Body of pancreas (tissue), 4 donors: Measurements from ENCODE around the gene SMIM24. TPM values are rescaled to one million over a fixed set of nuclear protein-coding genes. Genes with fewer than 3 reads are reported as not detected.

ENCODE experiments used
- ATAC-seq: fragments of 150-250 bp; one replicate; pipeline ENCODE4 v1.9.1; 2016
- DNase-seq, 4 donors: peaks; one replicate each; pipeline ENCODE4 v3.0.0-alpha.2; 2019
- H3K27ac ChIP-seq, 4 donors: fragments of 200-600 bp; sonication (generic); 1 replicate in 3 of 4; 2 replicates in 1 of 4; pipeline versions ENCODE4 v1.5.1 to v1.6.1; 2016 to 2019; ENCODE audit warnings: mild to moderate bottlenecking in 1 of 4, mixed read lengths in 1 of 4, moderate library complexity in 1 of 4
- H3K27me3 ChIP-seq, 2 donors: fragments of 200-600 bp; sonication (generic); one replicate each; pipeline ENCODE4 v1.6.0; 2016; ENCODE audit warnings: mild to moderate bottlenecking in 1 of 2
- H3K36me3 ChIP-seq, 2 donors: fragments of 200-600 bp; sonication (generic); replicated peaks in 1 of 2; 2 replicates each; pipeline ENCODE4 v1.5.1; 2016; ENCODE audit warnings: low read depth in 2 of 2; ENCODE audit not compliant: insufficient read depth in 1 of 2
- H3K4me1 ChIP-seq: fragments of 200-600 bp; sonication (generic); one replicate; pipeline ENCODE4 v1.6.0; 2016
- H3K4me3 ChIP-seq, 2 donors: fragments of 200-600 bp; sonication (generic); 1 replicate in 1 of 2; 2 replicates in 1 of 2; pipeline ENCODE4 v1.5.1; 2016 to 2019
- H3K9me3 ChIP-seq, 3 donors: fragments of 200-600 bp; sonication (generic); 1 replicate in 2 of 3; 2 replicates in 1 of 3; pipeline ENCODE4 v1.5.1; 2016
- CTCF ChIP-seq, 7 experiments: fragments of 450-650 bp in 4 of 7; fragments of 200-600 bp in 3 of 7; sonication (generic) in 3 of 7; IDR thresholded peaks; one replicate each; pipeline ENCODE4 v1.5.1; 2016 to 2019; ENCODE audit warnings: antibody characterized with exemption in 7 of 7
- POLR2A ChIP-seq, 3 donors: fragments of 450-650 bp; IDR thresholded peaks; one replicate each; pipeline ENCODE4 v1.6.1; 2016; ENCODE audit warnings: antibody characterized with exemption in 3 of 3, mild to moderate bottlenecking in 2 of 3
- WGBS, 2 donors: methylation state at CpG; one replicate each; pipeline ENCODE4 v1.1.5; 2017; 5-methylcytosine and 5-hydroxymethylcytosine counted together
- intact Hi-C: fragments of 100-400 bp; cut with DNase I; formaldehyde crosslinking; loops from one replicate; pipeline ENCODE4 v1.15.1; 2023
- total RNA-seq, 2 donors: library from RNA; depleted of rRNA; stranded (reverse); fragments of >200 nt; gene quantifications; one replicate each; pipeline ENCODE4 v1.1.0, GENCODE V29; 2016

The SMIM24 gene
- total RNA-seq, 2 donors from 2014 or later, result 7.6 to 11.4 TPM

GRCh38 chr19:3522421-3523360 lies 42.4 kb upstream of the SMIM24 start:
- no peak for DNase-seq

GRCh38 chr19:3521104-3521445 lies 40.8 kb upstream of the SMIM24 start:
- Histone ChIP-seq H3K36me3 (no peaks in the 10 kb centered on the region), H3K4me1 (peaks cover 28% of the 10 kb centered on the region), H3K9me3 (no peaks in the 10 kb centered on the region), H3K4me3 (no peak overlapping the region), H3K27me3 (no peaks in the 10 kb centered on the region), H3K27ac (no peak overlapping the region)
- no peak for DNase-seq
- ATAC-seq, result no peak
- 73 to 91% methylated on average over 7 of the region's 7 CpGs for WGBS, 2 donors
- intact Hi-C loops, result no loop called here
- TF ChIP-seq CTCF (IDR thresholded peaks at IDR 0.05) (no peak), POLR2A (IDR thresholded peaks at IDR 0.05) (no peak)

More at GRCh38 chr19:3522421-3523360, 42.4 kb upstream of the SMIM24 start:
- TF ChIP-seq POLR2A (IDR thresholded peaks at IDR 0.05) (no peak), CTCF (IDR thresholded peaks at IDR 0.05) (no peak)
- ATAC-seq, result no peak
- H3K4me3 ChIP-seq, result no peak overlapping the region
- intact Hi-C loops, result no loop called here
- no peaks in the 10 kb centered on the region for H3K27me3 ChIP-seq
- H3K27ac ChIP-seq, result no peak overlapping the region
- H3K4me1 ChIP-seq, result peaks cover 13% of the 10 kb centered on the region
- 90 to 100% methylated on average over 3 to 35 of the region's 40 CpGs for WGBS, 2 donors
- peaks cover 0 to 9% of the 10 kb centered on the region in 2 donors for H3K36me3 ChIP-seq
- H3K9me3 ChIP-seq, result no peaks in the 10 kb centered on the region

GRCh38 chr19:3520166-3521103 lies 40.1 kb upstream of the SMIM24 start:
- no peak overlapping the region for H3K4me3 ChIP-seq
- intact Hi-C loops, result no loop called here

GRCh38 chr19:3519126-3519525 lies 38.8 kb upstream of the SMIM24 start:
- Histone ChIP-seq H3K9me3 (no peaks in the 10 kb centered on the region), H3K27ac (no peak overlapping the region), H3K27me3 (no peaks in the 10 kb centered on the region), H3K36me3 (no peaks in the 10 kb centered on the region), H3K4me3 (no peak overlapping the region), H3K4me1 (peaks cover 29% of the 10 kb centered on the region)
- TF ChIP-seq CTCF (IDR thresholded peaks at IDR 0.05), result no peak
- TF ChIP-seq POLR2A (IDR thresholded peaks at IDR 0.05), result no peak
- intact Hi-C loops, result no loop called here
- WGBS, 2 donors, result 74 to 87% methylated on average over 3 to 12 of the region's 18 CpGs
- ATAC-seq (no peak), DNase-seq (no peak)

More at GRCh38 chr19:3520166-3521103, 40.1 kb upstream of the SMIM24 start:
- Histone ChIP-seq H3K36me3 (no peaks in the 10 kb centered on the region), H3K4me1 (peaks cover 29% of the 10 kb centered on the region), H3K27me3 (no peaks in the 10 kb centered on the region), H3K9me3 (no peaks in the 10 kb centered on the region), H3K27ac (no peak overlapping the region)
- ATAC-seq (no peak), DNase-seq (no peak)
- TF ChIP-seq CTCF (IDR thresholded peaks at IDR 0.05), result no peak
- TF ChIP-seq POLR2A (IDR thresholded peaks at IDR 0.05), result no peak
- 84 to 87% methylated on average over 6 to 37 of the region's 37 CpGs for WGBS, 2 donors
